GM21576 (cell line): ENCODE measurements around the gene GPM6B.

Source experiments
- ATAC-seq: cut with Tn5 transposase; IDR thresholded peaks from one replicate; pipeline ENCODE4 v1.9.1; 2021; ENCODE audit warnings: mild to moderate bottlenecking, moderate library complexity; ENCODE audit not compliant: unreplicated experiment

The GPM6B gene

GRCh38 chrX:13825178-13825762 is 8.4 kb upstream of the GPM6B start:
- no peak for ATAC-seq

GRCh38 chrX:13824746-13825145 is 7.9 kb upstream of the GPM6B start:
- ATAC-seq: no peak

- ATAC-seq: no peak
These were observed 4.8 kb upstream of the GPM6B start for GRCh38 chrX:13821738-13822137.

- ATAC-seq: no peak
These were observed 717 bp downstream of the GPM6B start for GRCh38 chrX:13816176-13816575.

GRCh38 chrX:13815664-13816063 is 1.2 kb downstream of the GPM6B start:
- no peak for ATAC-seq

GRCh38 chrX:13808865-13809264 is 8.0 kb downstream of the GPM6B start:
- no peak for ATAC-seq

GRCh38 chrX:13808293-13808692 is 8.6 kb downstream of the GPM6B start:
- no peak for ATAC-seq

- no peak for ATAC-seq
These were observed 11.7 kb downstream of the GPM6B start for GRCh38 chrX:13805241-13805640.

- no peak for ATAC-seq
These were observed 13.8 kb downstream of the GPM6B start for GRCh38 chrX:13803116-13803515.

GRCh38 chrX:13798184-13798583 is 18.7 kb downstream of the GPM6B start:
- ATAC-seq: no peak

GRCh38 chrX:13797512-13797911 is 19.4 kb downstream of the GPM6B start:
- no peak for ATAC-seq

- no peak for ATAC-seq
These were observed 22.5 kb downstream of the GPM6B start for GRCh38 chrX:13794417-13794816.

- ATAC-seq: no peak
These were observed 23.0 kb downstream of the GPM6B start for GRCh38 chrX:13793897-13794296.

GRCh38 chrX:13791559-13791958 is 25.3 kb downstream of the GPM6B start:
- no peak for ATAC-seq

GRCh38 chrX:13791145-13791544 is 25.7 kb downstream of the GPM6B start:
- no peak for ATAC-seq

GRCh38 chrX:13790206-13791131 is 26.4 kb downstream of the GPM6B start:
- no peak for ATAC-seq

GRCh38 chrX:13786048-13786447 is 30.8 kb downstream of the GPM6B start:
- no peak for ATAC-seq

- ATAC-seq: no peak
These were observed 35.9 kb downstream of the GPM6B start for GRCh38 chrX:13780868-13781427.

GRCh38 chrX:13778916-13779315 is 38.0 kb downstream of the GPM6B start:
- ATAC-seq: no peak

- ATAC-seq: no peak
These were observed 40.5 kb downstream of the GPM6B start for GRCh38 chrX:13776387-13776786.

- no peak for ATAC-seq
These were observed 41.1 kb downstream of the GPM6B start for GRCh38 chrX:13775837-13776236.

- ATAC-seq: no peak
These were observed 42.2 kb downstream of the GPM6B start for GRCh38 chrX:13774696-13775095.
